HUES6 (cell line): ENCODE results near the gene SVIP.

Experiments
- H3K27ac ChIP-seq: 2 replicates; pipeline ENCODE4 v1.7.0; 2013; ENCODE audit warnings: low read depth, mild to moderate bottlenecking, low read length, inconsistent platforms
- H3K27me3 ChIP-seq: 2 replicates; pipeline ENCODE4 v1.6.1; 2013; ENCODE audit warnings: low read length; ENCODE audit not compliant: control insufficient read depth, insufficient read depth
- H3K36me3 ChIP-seq: 2 replicates; pipeline ENCODE4 v1.6.1; 2013; ENCODE audit warnings: low read length; ENCODE audit not compliant: control insufficient read depth, insufficient read depth
- H3K4me1 ChIP-seq: 2 replicates; pipeline ENCODE4 v1.6.1; 2013; ENCODE audit warnings: low read length; ENCODE audit not compliant: control insufficient read depth, insufficient read depth
- H3K4me3 ChIP-seq: 2 replicates; pipeline ENCODE4 v1.5.1; 2013; ENCODE audit warnings: low read depth, low read length
- H3K9ac ChIP-seq: one replicate; pipeline ENCODE4 v1.6.1; 2013; ENCODE audit warnings: mild to moderate bottlenecking, low read length
- H3K9me3 ChIP-seq: 2 replicates; pipeline ENCODE4 v1.6.1; 2013; ENCODE audit warnings: low read depth, low read length; ENCODE audit not compliant: control insufficient read depth, insufficient read depth

SVIP gene, protein sequence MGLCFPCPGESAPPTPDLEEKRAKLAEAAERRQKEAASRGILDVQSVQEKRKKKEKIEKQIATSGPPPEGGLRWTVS

DNA sequence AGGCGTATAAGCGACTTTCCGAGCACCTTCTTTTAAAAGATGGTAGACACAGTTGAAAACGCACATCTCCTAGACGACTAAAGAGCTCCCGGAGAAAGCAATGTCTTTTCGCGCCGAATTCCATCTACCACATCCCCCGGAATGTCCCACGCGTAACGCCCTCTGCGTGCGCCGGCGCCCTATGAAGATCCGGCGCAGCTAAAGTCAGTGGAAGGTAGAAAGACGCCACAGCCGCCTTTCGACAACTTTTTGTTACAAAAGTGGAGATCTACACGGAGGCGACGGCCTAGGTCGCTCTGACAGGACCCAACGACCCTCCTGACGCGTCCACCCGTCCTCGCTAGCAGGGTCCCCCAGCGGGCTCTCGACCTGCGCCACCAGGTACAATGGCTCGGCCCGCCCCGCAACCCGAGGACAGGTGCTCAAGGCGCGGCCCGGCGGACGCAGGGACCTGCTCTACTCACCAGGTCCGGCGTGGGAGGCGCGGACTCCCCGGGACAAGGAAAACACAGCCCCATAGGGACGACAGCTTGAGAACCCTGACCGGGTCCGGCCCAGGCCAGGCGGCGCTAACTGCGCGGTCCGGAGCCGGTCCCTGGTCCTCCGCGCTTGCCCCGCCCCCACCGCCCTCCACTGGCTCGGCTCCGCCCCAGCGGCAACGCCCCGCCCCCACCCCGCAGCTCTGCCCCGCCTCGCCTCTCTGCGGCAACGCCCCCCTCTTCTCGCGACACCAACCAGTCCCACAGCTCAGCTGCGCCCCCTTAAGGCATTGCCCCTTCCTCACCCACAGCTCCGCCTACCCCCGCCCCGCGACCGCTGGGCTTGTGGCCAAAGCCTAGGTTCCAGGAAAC lies at the start of gene SVIP:
SVIP (minus strand) TSS at position 571 of the 851 bp plus-strand sequence; CDS start at position 518, 53 bp downstream.
- Histone ChIP-seq H3K36me3 (no peaks in the 10 kb centered on the region), H3K9ac (peak within 1 kb of the TSS; percentile 50), H3K9me3 (no peaks in the 10 kb centered on the region), H3K4me1 (peaks cover 3% of the 10 kb centered on the region), H3K27ac (no peak within 1 kb of the TSS), H3K27me3 (peaks cover 14% of the 10 kb centered on the region), H3K4me3 (peak within 1 kb of the TSS; percentile 87)

DNA sequence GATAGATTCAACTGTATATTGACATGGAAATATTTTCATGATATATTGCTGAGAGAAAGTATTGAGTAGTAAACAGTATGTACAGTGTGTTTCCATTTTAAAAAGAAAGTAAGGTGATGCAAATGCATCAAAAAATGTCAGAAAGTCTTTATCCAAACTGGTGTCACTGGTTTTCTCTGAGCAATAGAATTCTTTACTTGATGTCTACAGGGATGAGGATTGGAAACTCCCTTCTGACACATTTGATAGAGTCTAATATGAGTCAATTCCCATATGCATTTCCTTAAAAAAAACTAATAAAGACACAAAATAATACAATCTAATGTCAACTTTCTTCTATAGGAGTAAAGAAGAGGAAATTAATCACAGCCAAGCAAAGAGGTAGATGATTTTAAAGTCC lies 49.0 kb upstream of the SVIP start:
- no peak overlapping the region for H3K9ac ChIP-seq
- H3K4me1 ChIP-seq: no peaks in the 10 kb centered on the region

DNA sequence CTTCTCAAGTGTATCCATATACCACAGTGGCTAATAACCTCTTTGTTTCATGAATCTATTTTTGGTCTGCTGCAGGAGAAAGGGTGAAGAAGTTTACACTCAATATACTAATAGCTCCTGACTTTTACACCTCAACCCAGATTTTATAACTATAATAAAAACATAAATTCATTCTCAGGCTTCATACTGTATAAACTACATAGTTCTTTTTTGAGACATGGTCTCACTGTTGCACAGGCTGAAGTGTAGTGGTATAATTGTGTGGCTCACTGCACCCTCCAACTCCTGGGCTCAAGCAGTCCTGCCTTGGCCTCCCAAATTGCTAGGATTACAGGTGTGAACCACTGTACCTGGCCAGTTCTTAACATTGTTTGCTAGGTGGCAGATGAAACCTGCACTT lies 48.4 kb upstream of the SVIP start:
- Histone ChIP-seq H3K4me3 (no peak overlapping the region), H3K36me3 (no peaks in the 10 kb centered on the region), H3K9me3 (no peaks in the 10 kb centered on the region), H3K9ac (no peak overlapping the region), H3K27me3 (no peaks in the 10 kb centered on the region), H3K27ac (no peak overlapping the region), H3K4me1 (no peaks in the 10 kb centered on the region)

More for the DNA sequence above, 49.0 kb upstream of the SVIP start:
- no peaks in the 10 kb centered on the region for H3K36me3 ChIP-seq
- H3K9me3 ChIP-seq: no peaks in the 10 kb centered on the region
- no peak overlapping the region for H3K4me3 ChIP-seq
- H3K27ac ChIP-seq: no peak overlapping the region
- no peaks in the 10 kb centered on the region for H3K27me3 ChIP-seq

DNA sequence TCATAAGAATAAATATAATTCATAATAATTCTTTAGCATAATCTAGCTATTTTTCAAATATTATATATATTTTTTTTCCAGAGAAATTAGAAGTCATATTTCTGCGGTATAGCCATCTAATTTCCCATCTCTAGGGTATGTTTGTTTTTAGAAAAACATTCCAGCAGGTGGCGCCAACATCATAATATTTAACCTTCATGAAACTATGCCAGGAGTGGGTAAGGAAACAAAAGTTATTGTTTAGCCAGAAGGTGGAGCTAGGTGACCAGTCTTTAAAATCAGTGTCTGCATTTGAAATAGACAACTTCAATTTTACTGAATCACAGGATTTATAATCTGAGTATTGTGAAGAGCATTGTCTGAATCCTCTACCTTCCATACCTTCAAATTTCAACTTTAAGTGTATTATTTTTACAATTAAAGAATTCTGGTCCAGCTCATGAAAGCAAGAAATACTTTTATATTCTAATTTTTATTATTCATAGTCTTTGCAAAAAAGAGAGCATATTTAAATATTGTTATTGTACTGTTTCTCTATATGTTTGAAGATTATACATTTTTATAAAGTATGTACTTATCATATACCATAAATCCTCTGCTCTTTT lies 46.4 kb upstream of the SVIP start:
- H3K9me3 ChIP-seq: no peaks in the 10 kb centered on the region
- H3K4me3 ChIP-seq: no peak overlapping the region
- H3K9ac ChIP-seq: no peak overlapping the region
- H3K4me1 ChIP-seq: no peaks in the 10 kb centered on the region
- no peaks in the 10 kb centered on the region for H3K27me3 ChIP-seq
- no peak overlapping the region for H3K27ac ChIP-seq
- H3K36me3 ChIP-seq: no peaks in the 10 kb centered on the region

DNA sequence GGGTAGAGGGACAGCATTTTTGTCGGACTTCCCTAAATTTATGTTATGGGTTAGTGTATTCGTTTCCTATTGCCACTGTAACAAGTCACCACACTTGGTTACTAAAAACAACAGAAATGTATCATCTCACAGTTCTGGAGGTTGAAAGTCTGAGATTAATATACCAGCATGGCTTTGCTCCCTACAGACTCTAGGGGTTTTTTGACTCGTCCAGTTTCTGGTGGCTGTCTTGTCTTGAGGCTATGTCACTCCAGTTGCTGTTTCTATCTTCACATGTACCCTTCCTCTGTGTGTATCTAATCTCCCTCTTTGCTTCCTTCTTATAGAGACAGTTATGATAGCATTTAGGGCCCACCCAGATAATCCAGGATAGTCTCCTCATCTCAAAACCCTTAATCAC lies 39.7 kb upstream of the SVIP start:
- no peak overlapping the region for H3K27ac ChIP-seq
- H3K9me3 ChIP-seq: no peaks in the 10 kb centered on the region
- H3K4me3 ChIP-seq: no peak overlapping the region
- no peaks in the 10 kb centered on the region for H3K27me3 ChIP-seq
- no peak overlapping the region for H3K9ac ChIP-seq
- H3K4me1 ChIP-seq: no peaks in the 10 kb centered on the region
- no peaks in the 10 kb centered on the region for H3K36me3 ChIP-seq

DNA sequence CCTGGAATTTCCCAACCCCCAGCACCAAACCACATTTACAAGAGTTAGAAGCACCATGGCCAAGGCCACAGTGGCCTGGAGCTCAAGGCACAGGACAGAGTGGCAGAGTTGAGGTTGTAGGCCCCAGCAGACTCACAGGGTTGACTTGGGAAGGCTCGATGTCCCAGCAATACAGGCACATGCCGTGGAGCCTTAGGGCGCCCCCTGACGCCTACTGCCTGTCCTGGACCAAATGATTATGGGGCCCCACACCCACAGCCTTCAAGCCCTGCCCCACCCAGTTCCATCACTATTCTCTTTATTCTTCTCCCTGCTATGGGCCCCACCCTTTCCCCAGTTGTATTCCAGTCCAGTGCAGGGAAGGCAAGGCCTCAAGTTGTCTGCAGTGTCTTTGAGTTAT lies 30.6 kb upstream of the SVIP start, which contains the start of gene CCDC179:
CCDC179 (minus strand) TSS at position 234 of the 400 bp plus-strand sequence; CDS start at position 181, 53 bp downstream.
- no peaks in the 10 kb centered on the region for H3K4me1 ChIP-seq
- H3K36me3 ChIP-seq: no peaks in the 10 kb centered on the region
- H3K9me3 ChIP-seq: no peaks in the 10 kb centered on the region
- no peaks in the 10 kb centered on the region for H3K27me3 ChIP-seq
- no peak within 1 kb of the TSS for H3K9ac ChIP-seq
- H3K4me3 ChIP-seq: no peak within 1 kb of the TSS
- H3K27ac ChIP-seq: no peak within 1 kb of the TSS

DNA sequence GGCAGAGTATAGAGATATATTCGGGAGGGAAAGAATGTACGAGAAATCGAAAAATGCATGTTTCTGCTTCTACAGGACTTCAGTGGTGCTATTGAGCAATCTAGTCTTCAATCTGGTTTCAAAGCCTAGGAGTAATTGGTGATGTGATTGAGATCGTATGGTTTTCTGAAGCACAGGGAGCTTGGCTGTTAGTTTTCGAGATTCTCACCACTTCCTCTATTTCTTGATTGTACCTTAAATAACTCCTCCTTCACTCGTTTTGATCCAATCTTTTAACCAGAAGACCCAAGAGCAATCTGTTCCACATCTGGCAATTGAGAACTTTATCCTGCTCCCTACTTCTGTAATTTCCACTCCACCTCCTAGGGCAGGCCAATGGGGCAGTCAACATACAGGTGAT lies 30.2 kb upstream of the SVIP start:
- H3K4me3 ChIP-seq: no peak overlapping the region
- no peaks in the 10 kb centered on the region for H3K4me1 ChIP-seq
- no peaks in the 10 kb centered on the region for H3K36me3 ChIP-seq
- H3K9ac ChIP-seq: no peak overlapping the region
- no peaks in the 10 kb centered on the region for H3K9me3 ChIP-seq
- H3K27ac ChIP-seq: no peak overlapping the region
- no peaks in the 10 kb centered on the region for H3K27me3 ChIP-seq

DNA sequence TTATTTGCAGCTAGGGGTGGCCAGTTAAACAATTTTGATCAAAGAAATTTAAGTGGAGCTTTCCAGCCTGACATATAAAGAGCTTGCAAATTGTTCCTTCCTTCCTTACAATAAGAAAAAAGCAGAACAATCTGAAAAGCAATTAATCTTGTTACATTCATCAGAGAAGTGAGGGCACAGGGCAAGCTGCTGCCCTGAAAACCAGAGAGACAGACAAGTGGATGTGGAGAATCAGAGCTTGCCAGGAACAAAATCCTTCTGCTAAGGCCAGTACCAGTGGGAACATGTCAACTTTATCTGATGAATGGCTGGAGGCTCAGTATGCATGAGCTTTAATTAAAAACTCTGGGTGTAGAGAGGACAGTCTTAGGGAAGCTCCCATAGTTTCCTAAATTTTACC lies 21.9 kb upstream of the SVIP start:
- Histone ChIP-seq H3K36me3 (no peaks in the 10 kb centered on the region), H3K9me3 (peaks cover 2% of the 10 kb centered on the region; the same call in 1 of the 2 replicates), H3K27me3 (no peaks in the 10 kb centered on the region), H3K4me3 (no peak overlapping the region), H3K4me1 (no peaks in the 10 kb centered on the region), H3K27ac (no peak overlapping the region), H3K9ac (no peak overlapping the region)

DNA sequence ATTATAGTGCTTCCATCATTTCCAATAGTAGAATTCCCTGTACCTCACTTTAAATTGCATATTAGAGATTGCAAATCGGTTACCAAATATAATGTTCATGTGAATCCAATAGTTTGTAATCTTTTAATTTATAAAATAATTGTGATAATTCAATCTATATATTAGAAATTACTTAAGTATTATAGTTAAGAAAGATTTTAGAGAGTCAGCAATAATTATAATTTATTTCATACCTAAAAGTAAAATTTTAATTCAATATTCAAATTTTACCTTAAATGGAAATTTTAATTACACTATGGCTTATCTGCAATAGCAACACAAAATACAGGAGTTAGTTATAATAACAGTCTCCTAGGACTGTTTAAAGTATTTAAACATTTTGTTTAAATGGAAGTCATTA lies 17.1 kb upstream of the SVIP start:
- no peaks in the 10 kb centered on the region for H3K4me1 ChIP-seq
- no peak overlapping the region for H3K27ac ChIP-seq
- peaks cover 2% of the 10 kb centered on the region for H3K9me3 ChIP-seq
- no peak overlapping the region for H3K4me3 ChIP-seq
- no peaks in the 10 kb centered on the region for H3K36me3 ChIP-seq
- H3K9ac ChIP-seq: no peak overlapping the region
- H3K27me3 ChIP-seq: no peaks in the 10 kb centered on the region

DNA sequence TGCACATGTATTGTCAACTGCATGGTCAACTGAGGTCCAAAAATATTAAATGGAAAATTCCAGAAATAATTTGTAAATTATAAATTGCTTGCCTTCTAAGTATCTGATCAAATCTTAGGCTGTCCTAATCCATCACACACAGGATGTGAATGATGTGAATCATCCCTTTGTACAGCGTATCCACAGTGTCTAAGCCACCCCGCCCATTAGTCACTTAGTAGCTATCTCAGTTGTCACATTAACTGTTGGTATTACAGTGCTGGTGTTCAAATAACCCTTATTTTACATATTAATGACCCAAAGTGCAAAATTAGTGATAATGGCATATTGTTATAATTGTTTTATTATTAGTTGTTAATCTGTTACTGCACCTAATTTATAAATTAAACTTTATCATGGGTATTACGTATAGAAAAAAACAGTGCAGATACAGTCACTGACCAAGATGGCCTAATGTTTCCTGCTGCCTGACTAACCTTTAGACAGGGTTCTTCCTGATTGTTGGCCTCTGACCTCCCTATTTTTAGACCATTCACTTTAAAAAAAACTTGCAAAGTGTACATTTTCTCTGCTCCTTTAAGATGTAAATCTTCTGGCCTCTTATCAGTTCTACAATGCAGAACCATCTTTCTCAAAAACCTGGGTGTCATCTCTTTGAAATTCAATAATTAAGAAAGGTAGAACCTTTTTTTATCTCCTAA lies 2.9 kb upstream of the SVIP start:
- H3K9me3 ChIP-seq: no peaks in the 10 kb centered on the region
- no peak overlapping the region for H3K4me3 ChIP-seq
- no peaks in the 10 kb centered on the region for H3K36me3 ChIP-seq
- H3K27me3 ChIP-seq: peaks cover 14% of the 10 kb centered on the region
- no peak overlapping the region for H3K27ac ChIP-seq
- H3K9ac ChIP-seq: no peak overlapping the region
- H3K4me1 ChIP-seq: peaks cover 3% of the 10 kb centered on the region

DNA sequence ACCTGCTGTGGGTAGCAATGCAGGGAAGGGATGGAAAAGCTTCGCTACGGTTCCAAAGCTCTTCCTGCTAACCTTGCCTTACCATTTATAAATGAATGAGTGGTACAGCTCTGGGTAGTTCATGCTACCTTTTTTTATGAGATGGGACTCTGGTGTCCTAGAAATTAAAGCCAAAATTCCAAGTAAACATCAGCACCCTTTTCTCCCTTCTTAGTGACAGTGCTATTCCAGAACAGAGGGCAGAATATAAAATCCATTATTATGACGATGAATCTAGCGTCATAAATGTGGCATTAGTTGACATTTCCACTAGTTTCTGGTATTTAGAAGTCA lies 447 bp upstream of the SVIP start:
- Histone ChIP-seq H3K36me3 (no peaks in the 10 kb centered on the region), H3K4me1 (peaks cover 3% of the 10 kb centered on the region), H3K27ac (no peak overlapping the region), H3K9ac (no peak overlapping the region), H3K4me3 (peak overlapping the region; percentile 41), H3K9me3 (no peaks in the 10 kb centered on the region), H3K27me3 (peaks cover 14% of the 10 kb centered on the region)
